SK-N-MC (cell line): ENCODE results near the gene CHRND.

ENCODE experiments used
- DNase-seq: peaks from one replicate; pipeline ENCODE4 v3.0.0-alpha.2; 2011; ENCODE audit warnings: low read depth, low spot score
- H3K27ac ChIP-seq: fragments of 200-600 bp; sonication (generic); 2 replicates; pipeline ENCODE4 v1.5.1; 2016; ENCODE audit warnings: mixed run types
- H3K36me3 ChIP-seq: fragments of 200-600 bp; sonication (generic); 2 replicates; pipeline ENCODE4 v1.6.1; 2017; ENCODE audit warnings: antibody characterized with exemption, low read length, mixed read lengths; ENCODE audit not compliant: insufficient read depth
- H3K4me3 ChIP-seq: fragments of 200-600 bp; sonication (generic); 2 replicates; pipeline ENCODE4 v1.5.1; 2016
- H3K9ac ChIP-seq: fragments of 200-600 bp; sonication (generic); 2 replicates; pipeline ENCODE4 v1.8.0; 2017; ENCODE audit warnings: mixed run types, mixed read lengths; ENCODE audit not compliant: insufficient read length
- H3K9me3 ChIP-seq: fragments of 200-600 bp; sonication (generic); 2 replicates; pipeline ENCODE4 v1.6.1; 2017; ENCODE audit warnings: low read depth, mild to moderate bottlenecking, antibody characterized with exemption, low read length, moderate library complexity, mixed read lengths
- EZH2 ChIP-seq: fragments of 200-600 bp; sonication (generic); IDR thresholded peaks from one replicate; pipeline ENCODE4 v1.6.1; 2017; ENCODE audit warnings: antibody characterized with exemption
- FOXP2 ChIP-seq: optimal IDR thresholded peaks from 2 replicates; pipeline ENCODE3; 2011; ENCODE audit warnings: mild to moderate bottlenecking, moderate library complexity; ENCODE audit not compliant: insufficient read depth; ENCODE audit errors: extremely low read length, control extremely low read depth
- POLR2AphosphoS5 ChIP-seq: IDR thresholded peaks from 2 replicates; pipeline ENCODE4 v1.6.1; 2012; ENCODE audit warnings: mild to moderate bottlenecking, low read depth, low read length, borderline replicate concordance

Gene CHRND

GRCh38 chr2:232541195-232541960 lies 15.4 kb downstream of the CHRND start:
- Histone ChIP-seq H3K27ac (no peak overlapping the region), H3K9me3 (no peaks in the 10 kb centered on the region), H3K4me3 (no peak overlapping the region), H3K36me3 (no peaks in the 10 kb centered on the region; the same call in 1 of the 2 replicates), H3K9ac (no peak overlapping the region)
- DNase-seq, result no peak
- TF ChIP-seq POLR2AphosphoS5 (no peak; the same call in 1 of the 2 replicates), FOXP2 (no peak), EZH2 (no peak)

GRCh38 chr2:232541961-232542714 lies 16.2 kb downstream of the CHRND start:
- TF ChIP-seq EZH2 (no peak), POLR2AphosphoS5 (no peak), FOXP2 (no peak)
- Histone ChIP-seq H3K36me3 (peaks cover 4% of the 10 kb centered on the region; the same call in 1 of the 2 replicates), H3K27ac (no peak overlapping the region), H3K4me3 (no peak overlapping the region), H3K9ac (no peak overlapping the region), H3K9me3 (no peaks in the 10 kb centered on the region)
- no peak for DNase-seq

GRCh38 chr2:232542715-232543467 lies 16.9 kb downstream of the CHRND start:
- no peaks in the 10 kb centered on the region for H3K9me3 ChIP-seq
- no peak for DNase-seq
- H3K9ac ChIP-seq, result no peak overlapping the region
- peaks cover 12% of the 10 kb centered on the region for H3K36me3 ChIP-seq
- TF ChIP-seq POLR2AphosphoS5 (no peak; the same call in none of the 2 replicates), FOXP2 (no peak), EZH2 (no peak)
- no peak overlapping the region for H3K27ac ChIP-seq
- no peak overlapping the region for H3K4me3 ChIP-seq

GRCh38 chr2:232543491-232543890 lies 17.5 kb downstream of the CHRND start:
- DNase-seq, result no peak
- TF ChIP-seq EZH2 (no peak), POLR2AphosphoS5 (0 out of 2 replicates have a peak, but pooled peaks have one; percentile 5), FOXP2 (no peak)
- Histone ChIP-seq H3K27ac (no peak overlapping the region), H3K36me3 (peaks cover 18% of the 10 kb centered on the region), H3K4me3 (no peak overlapping the region), H3K9me3 (no peaks in the 10 kb centered on the region; the same call in 1 of the 2 replicates), H3K9ac (no peak overlapping the region)

- H3K36me3 ChIP-seq, result peaks cover 22% of the 10 kb centered on the region
- TF ChIP-seq EZH2 (no peak), POLR2AphosphoS5 (no peak), FOXP2 (no peak)
- H3K4me3 ChIP-seq, result no peak overlapping the region
- DNase-seq, result no peak
- no peak overlapping the region for H3K9ac ChIP-seq
- no peak overlapping the region for H3K27ac ChIP-seq
- H3K9me3 ChIP-seq, result no peaks in the 10 kb centered on the region; the same call in 1 of the 2 replicates
Observed at GRCh38 chr2:232543928-232544631, 18.1 kb downstream of the CHRND start.

- no peak for DNase-seq
- no peak overlapping the region for H3K27ac ChIP-seq
- TF ChIP-seq POLR2AphosphoS5 (no peak), EZH2 (no peak), FOXP2 (no peak)
- no peak overlapping the region for H3K4me3 ChIP-seq
- H3K9ac ChIP-seq, result no peak overlapping the region
- no peaks in the 10 kb centered on the region; the same call in 1 of the 2 replicates for H3K9me3 ChIP-seq
- H3K36me3 ChIP-seq, result peaks cover 22% of the 10 kb centered on the region
Observed at GRCh38 chr2:232544674-232545073, 18.7 kb downstream of the CHRND start.

GRCh38 chr2:232545511-232546375 lies 19.8 kb downstream of the CHRND start:
- Histone ChIP-seq H3K9ac (no peak overlapping the region), H3K4me3 (no peak overlapping the region), H3K9me3 (no peaks in the 10 kb centered on the region; the same call in 1 of the 2 replicates), H3K27ac (no peak overlapping the region), H3K36me3 (peaks cover 22% of the 10 kb centered on the region)
- no peak for DNase-seq
- TF ChIP-seq FOXP2 (no peak), EZH2 (no peak), POLR2AphosphoS5 (no peak; the same call in 1 of the 2 replicates)

- TF ChIP-seq FOXP2, result no peak
- no peak for TF ChIP-seq EZH2
- TF ChIP-seq POLR2AphosphoS5, result no peak
- Histone ChIP-seq H3K27ac (no peak overlapping the region), H3K36me3 (peaks cover 27% of the 10 kb centered on the region), H3K9me3 (no peaks in the 10 kb centered on the region; the same call in 1 of the 2 replicates), H3K4me3 (no peak overlapping the region), H3K9ac (no peak overlapping the region)
- DNase-seq, result no peak
Observed at GRCh38 chr2:232547991-232548390, 22.0 kb downstream of the CHRND start.
